H1 (cell line): ENCODE results near the gene SCNN1B. TPM values are rescaled to one million over a fixed set of nuclear protein-coding genes. Genes with fewer than 3 reads are reported as not detected.

Experiments used
- CTCF ChIA-PET: fragments of 300-600 bp; sonication (Branson Sonifier 250); formaldehyde crosslinking; loops from one replicate; lab custom pipeline; 2021; ENCODE audit not compliant: partially characterized antibody; lab: Charles Lee
- POLR2A ChIA-PET: fragments of 300-600 bp; sonication (Branson Sonifier 250); formaldehyde crosslinking; loops from one replicate; lab custom pipeline; 2021; ENCODE audit warnings: inconsistent platforms; ENCODE audit not compliant: partially characterized antibody; lab: Charles Lee
- DNase-seq, 2 experiments: peaks; one replicate each; pipeline versions ENCODE4 v3.0.0 to v3.0.0-alpha.2; 2010 to 2022; ENCODE audit warnings: low spot score in 2 of 2, low read depth in 1 of 2, mixed read lengths in 1 of 2
- FAIRE-seq: peaks from 2 replicates; lab custom pipeline; 2011; peaks lifted over from hg19 to GRCh38; lab: Jason Lieb, UNC
- H2AFZ ChIP-seq: 2 replicates; pipeline ENCODE4 v1.8.1; 2012; ENCODE audit warnings: low read length, inconsistent platforms
- H2AK5ac ChIP-seq: 2 replicates; pipeline ENCODE4 v1.6.1; 2013; ENCODE audit warnings: low read depth, low read length
- H2BK120ac ChIP-seq: replicated peaks from 2 replicates; pipeline ENCODE3; 2013; ENCODE audit warnings: low read depth, low read length, inconsistent platforms
- H2BK12ac ChIP-seq: 2 replicates; pipeline ENCODE4 v1.6.1; 2013; ENCODE audit warnings: low read depth, low read length
- H2BK15ac ChIP-seq: 2 replicates; pipeline ENCODE4 v1.6.1; 2013; ENCODE audit warnings: low read length
- H2BK20ac ChIP-seq: 2 replicates; pipeline ENCODE4 v1.6.1; 2013; ENCODE audit warnings: low read length
- H2BK5ac ChIP-seq: 2 replicates; pipeline ENCODE4 v1.6.1; 2013; ENCODE audit warnings: low read depth, low read length
- H3K14ac ChIP-seq: 2 replicates; pipeline ENCODE4 v1.6.1; 2013; ENCODE audit warnings: inconsistent platforms; ENCODE audit not compliant: insufficient read length
- H3K18ac ChIP-seq: 2 replicates; pipeline ENCODE4 v1.6.1; 2013; ENCODE audit warnings: low read length; ENCODE audit errors: extremely low read depth
- H3K23ac ChIP-seq: 2 replicates; pipeline ENCODE4 v1.6.1; 2013; ENCODE audit warnings: inconsistent platforms; ENCODE audit not compliant: insufficient read length
- H3K23me2 ChIP-seq: 2 replicates; pipeline ENCODE4 v1.6.1; 2013; ENCODE audit warnings: low read depth, low read length
- H3K27ac ChIP-seq: 2 replicates; pipeline ENCODE4 v1.6.1; 2011; ENCODE audit warnings: low read depth, low read length, inconsistent platforms
- H3K27me3 ChIP-seq, 4 experiments: replicated peaks in 1 of 4; 1 replicate in 1 of 4; 2 replicates in 3 of 4; pipeline versions ENCODE4 v1.6.1 to v1.8.1; 2011 to 2013; ENCODE audit warnings: low read length in 3 of 4, mild to moderate bottlenecking in 3 of 4, inconsistent platforms in 2 of 4, mixed read lengths in 2 of 4, moderate library complexity in 1 of 4; ENCODE audit not compliant: control insufficient read depth in 3 of 4, insufficient read depth in 3 of 4; ENCODE audit errors: extremely low read depth in 1 of 4
- H3K36me3 ChIP-seq, 4 experiments: 2 replicates each; pipeline versions ENCODE4 v1.6.1 to v1.8.1; 2011 to 2013; ENCODE audit warnings: mild to moderate bottlenecking in 4 of 4, low read length in 3 of 4, moderate library complexity in 2 of 4, control low read depth in 1 of 4, inconsistent platforms in 1 of 4; ENCODE audit not compliant: insufficient read depth in 4 of 4, control insufficient read depth in 2 of 4
- H3K4ac ChIP-seq: replicated peaks from 2 replicates; pipeline ENCODE3; 2013; ENCODE audit warnings: low read length, low read depth, mixed read lengths, inconsistent platforms; ENCODE audit not compliant: insufficient read length
- H3K4me1 ChIP-seq, 4 experiments: replicated peaks in 1 of 4; 1 replicate in 1 of 4; 2 replicates in 3 of 4; pipeline versions ENCODE4 v1.6.1 to v1.8.1; 2011 to 2013; ENCODE audit warnings: low read length in 3 of 4, inconsistent platforms in 2 of 4, mixed read lengths in 1 of 4; ENCODE audit not compliant: insufficient read depth in 4 of 4, control insufficient read depth in 3 of 4
- H3K4me2 ChIP-seq, 2 experiments: 2 replicates each; pipeline versions ENCODE4 v1.6.1 to v1.8.1; 2011 to 2013; ENCODE audit warnings: low read depth in 2 of 2, low read length in 2 of 2, control low read depth in 1 of 2, inconsistent platforms in 1 of 2, mild to moderate bottlenecking in 1 of 2; ENCODE audit not compliant: insufficient read depth in 1 of 2
- H3K4me3 ChIP-seq, 4 experiments: fragments of 200-600, 300-600 bp in 1 of 4; sonication (generic), shearing (Covaris generic), sonication (Bioruptor Twin) in 1 of 4; 2 replicates each; pipeline versions ENCODE4 v1.5.1 to v1.8.1; 2011 to 2016; ENCODE audit warnings: low read length in 4 of 4, low read depth in 3 of 4, control low read depth in 2 of 4, inconsistent platforms in 2 of 4, mild to moderate bottlenecking in 2 of 4, mixed read lengths in 1 of 4, moderate library complexity in 1 of 4; ENCODE audit not compliant: insufficient read depth in 2 of 4; ENCODE audit errors: extremely low read depth in 1 of 4
- H3K56ac ChIP-seq: replicated peaks from 2 replicates; pipeline ENCODE3; 2013; ENCODE audit warnings: low read depth, mild to moderate bottlenecking, mixed read lengths, low read length, inconsistent platforms; ENCODE audit not compliant: insufficient read length
- H3K79me1 ChIP-seq: 2 replicates; pipeline ENCODE4 v1.6.1; 2013; ENCODE audit warnings: low read depth, low read length, control low read depth
- H3K79me2 ChIP-seq, 2 experiments: 2 replicates each; pipeline versions ENCODE4 v1.6.1 to v1.8.1; 2012 to 2013; ENCODE audit warnings: low read length in 2 of 2, mild to moderate bottlenecking in 2 of 2, inconsistent platforms in 1 of 2; ENCODE audit not compliant: insufficient read depth in 2 of 2, control insufficient read depth in 1 of 2
- H3K9ac ChIP-seq, 4 experiments: replicated peaks in 1 of 4; 1 replicate in 1 of 4; 2 replicates in 3 of 4; pipeline versions ENCODE4 v1.6.1 to v1.8.1; 2011 to 2013; ENCODE audit warnings: low read depth in 3 of 4, low read length in 3 of 4, control low read depth in 2 of 4, mild to moderate bottlenecking in 2 of 4, moderate library complexity in 2 of 4, inconsistent platforms in 1 of 4; ENCODE audit errors: extremely low read depth in 1 of 4
- H3K9me3 ChIP-seq, 2 experiments: 2 replicates each; pipeline versions ENCODE4 v1.6.1 to v1.8.1; 2012 to 2013; ENCODE audit warnings: mild to moderate bottlenecking in 2 of 2, moderate library complexity in 2 of 2, control low read depth in 1 of 2, inconsistent platforms in 1 of 2, low read depth in 1 of 2, low read length in 1 of 2, mixed read lengths in 1 of 2; ENCODE audit not compliant: insufficient read depth in 2 of 2
- H4K20me1 ChIP-seq, 2 experiments: replicated peaks in 1 of 2; 2 replicates each; pipeline versions ENCODE3 to v1.8.1; 2011 to 2013; ENCODE audit warnings: inconsistent platforms in 2 of 2, low read length in 2 of 2, mild to moderate bottlenecking in 1 of 2; ENCODE audit not compliant: insufficient read depth in 2 of 2, control insufficient read depth in 1 of 2
- H4K5ac ChIP-seq: 2 replicates; pipeline ENCODE4 v1.6.1; 2013; ENCODE audit warnings: low read length, low read depth, mixed read lengths, inconsistent platforms; ENCODE audit not compliant: insufficient read length
- H4K8ac ChIP-seq: 2 replicates; pipeline ENCODE4 v1.8.0; 2013; ENCODE audit warnings: mild to moderate bottlenecking, moderate library complexity, low read length, inconsistent platforms; ENCODE audit not compliant: insufficient read depth; ENCODE audit errors: extremely low read depth
- H4K91ac ChIP-seq: replicated peaks from 2 replicates; pipeline ENCODE3; 2013; ENCODE audit warnings: low read length, mixed read lengths, inconsistent platforms; ENCODE audit not compliant: insufficient read length
- CBX5 ChIP-seq: fragments of 300-800, 300-1000 bp; sonication (generic); IDR thresholded peaks from 2 replicates; pipeline ENCODE4 v1.7.1; 2016; ENCODE audit warnings: antibody characterized with exemption, low read length, low read depth
- NANOG ChIP-seq: IDR thresholded peaks from 2 replicates; pipeline ENCODE4 v1.6.1; 2011; ENCODE audit warnings: low read length, low read depth, mild to moderate bottlenecking, inconsistent platforms; ENCODE audit not compliant: insufficient read depth, poor library complexity, severe bottlenecking
- PHF8 ChIP-seq: fragments of 200-600 bp; sonication (generic); conservative IDR thresholded peaks from 2 replicates; pipeline ENCODE4 v1.7.1; 2012; ENCODE audit warnings: low read depth, mild to moderate bottlenecking, inconsistent platforms, low read length, moderate library complexity
- RBBP5 ChIP-seq: IDR thresholded peaks from 2 replicates; pipeline ENCODE4 v1.7.1; 2012; ENCODE audit warnings: low read depth, mild to moderate bottlenecking, inconsistent platforms, low read length, moderate library complexity, borderline replicate concordance
- RXRA ChIP-seq: IDR thresholded peaks from 2 replicates; pipeline ENCODE4 v1.6.1; 2011; ENCODE audit warnings: low read depth, mild to moderate bottlenecking, low read length, moderate library complexity; ENCODE audit not compliant: insufficient read depth
- SIRT6 ChIP-seq: IDR thresholded peaks from one replicate; pipeline ENCODE4 v1.7.1; 2012; ENCODE audit warnings: low read length, inconsistent platforms
- YY1 ChIP-seq: IDR thresholded peaks from 2 replicates; pipeline ENCODE4 v1.6.1; 2011; ENCODE audit warnings: low read depth, mild to moderate bottlenecking, low read length
- WGBS, 2 experiments: shearing (Covaris generic) in 1 of 2; methylation state at CpG; one replicate each; pipeline versions ENCODE4 v1.1.6 to v1.1.7; 2013 to 2015; ENCODE audit warnings: low lambda C conversion rate in 2 of 2, mixed read lengths in 2 of 2, inconsistent platforms in 1 of 2, low coverage in 1 of 2, missing lambda C conversion rate in 1 of 2; ENCODE audit not compliant: insufficient replicate concordance in 2 of 2, insufficient coverage in 1 of 2, insufficient read length in 1 of 2; ENCODE audit errors: extremely low coverage in 1 of 2, missing lambda C conversion rate in 1 of 2; 5-methylcytosine and 5-hydroxymethylcytosine counted together
- polyA plus RNA-seq, 7 experiments: library from polyadenylated mRNA; depleted of rRNA in 3 of 7; stranded (reverse) in 5 of 7; unstranded in 2 of 7; fragments of >200 nt in 5 of 7; fragments of 200-250 nt in 2 of 7; gene quantifications; 1 replicate in 5 of 7; 2 replicates in 1 of 7; 4 replicates in 1 of 7; pipeline versions ENCODE4 v1.2.1 to v1.2.3, GENCODE V29; 2011 to 2013; ENCODE audit warnings: missing spikeins in 2 of 7, mixed read lengths in 2 of 7
- total RNA-seq: library from RNA; stranded (reverse); fragmentation: NEBNext Ultra II Directional; extraction: Animal tissue kit (Norgen Biotek cat#: 25700); gene quantifications from 2 replicates; pipeline ENCODE4 v1.2.1, GENCODE V29; 2021
- TF ChIP-seq, protein P1 (sequence below): IDR thresholded peaks from 2 replicates; pipeline ENCODE4 v1.6.1; 2011; ENCODE audit warnings: low read depth, mild to moderate bottlenecking, low read length; ENCODE audit not compliant: insufficient read depth

SCNN1B gene
- total and polyA plus RNA-seq, 2 of the 8 experiments (the other 6 are each of a cell fraction or from before 2014, with no cell fraction given), result 0.20 to 0.95 TPM

DNA sequence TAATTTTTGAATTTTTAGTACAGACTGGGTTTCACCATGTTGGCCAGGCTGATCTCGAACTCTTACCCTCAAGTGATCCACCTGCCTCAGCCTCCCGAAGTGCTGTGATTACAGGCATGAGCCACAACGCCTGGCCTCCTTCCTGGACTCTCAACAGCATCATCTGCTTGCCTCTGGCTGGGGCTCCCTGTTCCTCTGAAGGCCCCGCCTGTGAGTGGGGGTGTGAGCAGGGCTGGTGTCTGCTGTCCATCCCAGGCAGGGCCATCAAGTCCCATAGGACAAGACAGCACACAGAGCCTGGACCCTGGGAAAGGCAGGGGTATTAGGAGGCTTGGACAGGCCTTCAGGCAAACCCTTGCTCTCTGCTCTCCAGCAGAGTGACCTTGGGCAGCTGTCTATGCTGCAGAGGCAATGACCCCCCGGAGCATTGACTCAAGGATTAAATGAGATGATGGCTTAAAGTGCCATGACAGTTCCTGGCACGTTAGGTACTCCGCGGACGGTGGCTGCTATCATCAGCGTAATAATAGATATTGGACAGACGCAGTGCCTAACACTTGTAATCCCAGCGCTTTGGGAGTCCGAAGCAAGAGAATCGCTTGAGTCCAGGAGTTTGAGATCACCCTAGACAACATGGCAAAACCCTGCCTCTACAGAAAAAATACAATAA lies 19.2 kb downstream of the SCNN1B start:
- whole genome bisulfite sequencing, 2 experiments, result 95% methylated on average over 14 of the region's 14 CpGs; no CpG with 5 or more reads in 1 of the 2 experiments
- FAIRE-seq, result no peak
- TF ChIP-seq, protein P1, sequence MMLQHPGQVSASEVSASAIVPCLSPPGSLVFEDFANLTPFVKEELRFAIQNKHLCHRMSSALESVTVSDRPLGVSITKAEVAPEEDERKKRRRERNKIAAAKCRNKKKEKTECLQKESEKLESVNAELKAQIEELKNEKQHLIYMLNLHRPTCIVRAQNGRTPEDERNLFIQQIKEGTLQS, result no peak
- TF ChIP-seq CBX5 (no peak), YY1 (no peak), SIRT6 (no peak), RBBP5 (no peak), PHF8 (no peak), RXRA (no peak), NANOG (no peak)

More for the DNA sequence above, 19.2 kb downstream of the SCNN1B start:
- no peak overlapping the region for H2BK120ac ChIP-seq
- no peak overlapping the region; the same call in 1 of the 2 replicates for H4K8ac ChIP-seq
- ChIA-PET POLR2A (no interaction called here), CTCF (interaction anchor here (0.6 to 2.2 kb wide), 7 partner anchors 18 to 697 kb away, joined by 3 to 14 read pairs (median 3); no protein-coding TSS in a partner anchor)
- no peak overlapping the region for H3K4me2 ChIP-seq
- no peak overlapping the region for H2AK5ac ChIP-seq
- H3K36me3 ChIP-seq, result no peaks in the 10 kb centered on the region
- no peaks in the 10 kb centered on the region for H3K27me3 ChIP-seq
- no peak overlapping the region for H3K4me3 ChIP-seq
- no peak overlapping the region for H3K18ac ChIP-seq
- no peak overlapping the region for H2BK5ac ChIP-seq
- no peak overlapping the region for H3K9ac ChIP-seq
- H3K79me2 ChIP-seq, result no peaks in the 10 kb centered on the region
- no peak overlapping the region for H3K23ac ChIP-seq
- H3K9me3 ChIP-seq, result no peaks in the 10 kb centered on the region; a peak in 1 of 4 replicates
- no peak overlapping the region for H2BK12ac ChIP-seq
- no peak for DNase-seq
- H3K23me2 ChIP-seq, result peaks cover 4% of the 10 kb centered on the region; the same call in 1 of the 2 replicates
- H4K20me1 ChIP-seq, result peaks cover 0 to 4% of the 10 kb centered on the region in 2 experiments
- no peak overlapping the region for H3K56ac ChIP-seq
- H2BK20ac ChIP-seq, result no peak overlapping the region
- H3K4me1 ChIP-seq, result no peaks in the 10 kb centered on the region
- H3K14ac ChIP-seq, result no peak overlapping the region
- H3K79me1 ChIP-seq, result no peaks in the 10 kb centered on the region
- H2AFZ ChIP-seq, result no peak overlapping the region
- H3K4ac ChIP-seq, result no peak overlapping the region
- no peak overlapping the region for H4K5ac ChIP-seq
- H3K27ac ChIP-seq, result no peak overlapping the region
- no peak overlapping the region for H4K91ac ChIP-seq
- H2BK15ac ChIP-seq, result no peak overlapping the region
